IMR-90 (cell line): ENCODE data around the gene ZNF547. TPM values are rescaled to one million over a fixed set of nuclear protein-coding genes. Genes with fewer than 3 reads are reported as not detected.
A peak's percentile ranks its signal among the peaks of the same experiment; 100 is the strongest.

Experiments used
- FOS ChIP-seq: fragments of 150-350 bp; IDR thresholded peaks from 2 replicates; pipeline ENCODE4 v1.6.1; 2016; ENCODE audit warnings: low read depth, low read length
- RAD21 ChIP-seq: IDR thresholded peaks from 2 replicates; pipeline ENCODE4 v1.6.1; 2012; ENCODE audit warnings: low read length, improper control_type of control experiment
- polyA plus RNA-seq, 3 experiments: library from polyadenylated mRNA; depleted of rRNA; stranded (reverse); fragments of >200 nt; gene quantifications; 2 replicates each; pipeline ENCODE4 v1.2.3, GENCODE V29; 2012; ENCODE audit warnings: low replicate concordance in 1 of 3
- total RNA-seq: library from RNA; depleted of rRNA; stranded (reverse); fragments of >200 nt; gene quantifications from 2 replicates; pipeline ENCODE4 v1.2.3, GENCODE V29; 2012
- TF ChIP-seq, protein P1 (sequence below): conservative IDR thresholded peaks from 2 replicates; pipeline ENCODE4 v1.5.1; 2012; ENCODE audit warnings: mild to moderate bottlenecking, low read depth, low read length, improper control_type of control experiment
- TF ChIP-seq, protein P2 (sequence below): fragments of 150-350 bp; IDR thresholded peaks from 2 replicates; pipeline ENCODE4 v1.6.1; 2017; ENCODE audit warnings: mild to moderate bottlenecking, antibody characterized with exemption, low read length, low read depth

The ZNF547 gene
- total and polyA plus RNA-seq, 2 of the 4 experiments (the other 2 are of a cell fraction): 2.1 to 5.6 TPM

DNA sequence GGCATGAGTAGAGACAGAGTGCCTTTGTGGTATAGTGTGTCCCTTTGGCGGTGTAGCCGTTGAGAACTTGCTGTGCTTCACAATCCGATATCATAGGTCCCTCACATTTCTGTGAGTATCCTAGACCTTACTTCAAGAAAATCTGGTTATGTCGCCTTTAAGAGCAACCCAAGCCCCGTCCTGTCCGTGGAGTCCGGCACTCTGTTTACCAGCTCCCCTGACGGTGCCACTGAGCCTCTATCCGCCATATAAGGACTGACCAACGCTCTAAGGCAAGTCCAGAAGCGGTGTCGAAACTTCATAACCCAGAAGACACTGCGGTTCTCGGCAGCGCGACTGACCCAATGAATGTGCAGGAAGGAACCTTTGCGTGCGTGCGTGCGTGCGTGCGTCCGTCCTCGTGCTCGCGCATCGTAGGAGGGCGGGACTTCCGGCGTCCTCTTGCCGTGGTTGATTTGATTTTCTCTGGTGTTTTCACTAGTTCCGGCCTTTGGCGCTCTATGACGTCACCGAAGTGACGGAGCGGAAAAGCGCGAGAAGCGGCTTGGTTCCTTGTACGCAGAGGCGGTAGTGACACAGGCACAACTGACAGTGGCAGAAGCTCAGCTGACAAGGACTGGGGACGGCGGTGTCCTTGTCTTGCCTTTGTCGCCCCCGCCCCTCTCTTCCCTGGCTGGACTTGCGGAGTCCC is at the start of gene ZNF547, which contains the start of gene TRAPPC2B (continued):
- TF ChIP-seq, protein P1, sequence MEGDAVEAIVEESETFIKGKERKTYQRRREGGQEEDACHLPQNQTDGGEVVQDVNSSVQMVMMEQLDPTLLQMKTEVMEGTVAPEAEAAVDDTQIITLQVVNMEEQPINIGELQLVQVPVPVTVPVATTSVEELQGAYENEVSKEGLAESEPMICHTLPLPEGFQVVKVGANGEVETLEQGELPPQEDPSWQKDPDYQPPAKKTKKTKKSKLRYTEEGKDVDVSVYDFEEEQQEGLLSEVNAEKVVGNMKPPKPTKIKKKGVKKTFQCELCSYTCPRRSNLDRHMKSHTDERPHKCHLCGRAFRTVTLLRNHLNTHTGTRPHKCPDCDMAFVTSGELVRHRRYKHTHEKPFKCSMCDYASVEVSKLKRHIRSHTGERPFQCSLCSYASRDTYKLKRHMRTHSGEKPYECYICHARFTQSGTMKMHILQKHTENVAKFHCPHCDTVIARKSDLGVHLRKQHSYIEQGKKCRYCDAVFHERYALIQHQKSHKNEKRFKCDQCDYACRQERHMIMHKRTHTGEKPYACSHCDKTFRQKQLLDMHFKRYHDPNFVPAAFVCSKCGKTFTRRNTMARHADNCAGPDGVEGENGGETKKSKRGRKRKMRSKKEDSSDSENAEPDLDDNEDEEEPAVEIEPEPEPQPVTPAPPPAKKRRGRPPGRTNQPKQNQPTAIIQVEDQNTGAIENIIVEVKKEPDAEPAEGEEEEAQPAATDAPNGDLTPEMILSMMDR: no peak
- TF ChIP-seq RAD21 (no peak), FOS (0 out of 2 replicates have a peak, but pooled peaks have one; percentile 48)
- TF ChIP-seq, protein P2, sequence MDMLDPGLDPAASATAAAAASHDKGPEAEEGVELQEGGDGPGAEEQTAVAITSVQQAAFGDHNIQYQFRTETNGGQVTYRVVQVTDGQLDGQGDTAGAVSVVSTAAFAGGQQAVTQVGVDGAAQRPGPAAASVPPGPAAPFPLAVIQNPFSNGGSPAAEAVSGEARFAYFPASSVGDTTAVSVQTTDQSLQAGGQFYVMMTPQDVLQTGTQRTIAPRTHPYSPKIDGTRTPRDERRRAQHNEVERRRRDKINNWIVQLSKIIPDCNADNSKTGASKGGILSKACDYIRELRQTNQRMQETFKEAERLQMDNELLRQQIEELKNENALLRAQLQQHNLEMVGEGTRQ: peak; percentile 34
